ENCODE data around the gene SLC22A1.

The SLC22A1 gene

DNA sequence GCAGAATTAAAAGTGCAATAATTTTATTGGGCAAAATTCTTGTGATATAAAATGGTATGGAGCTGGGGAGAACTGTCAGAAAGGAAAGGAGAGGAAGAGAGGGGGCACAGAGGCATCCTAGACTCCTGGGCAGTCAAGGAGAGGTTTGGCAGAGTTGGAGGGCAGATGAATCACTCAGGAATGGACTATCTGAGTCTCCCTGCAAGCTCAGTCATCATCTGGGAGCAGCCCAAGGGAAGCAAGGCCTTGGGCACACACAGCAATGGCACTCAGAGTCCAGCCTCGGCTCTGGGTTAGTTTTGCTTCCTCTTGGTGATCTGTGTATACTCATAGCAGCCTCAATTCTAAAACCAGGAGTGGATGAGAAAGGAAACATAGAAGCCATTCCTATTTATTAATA, 67.2 kb downstream of the SLC22A1 start:
- no peak for DNase-seq

DNA sequence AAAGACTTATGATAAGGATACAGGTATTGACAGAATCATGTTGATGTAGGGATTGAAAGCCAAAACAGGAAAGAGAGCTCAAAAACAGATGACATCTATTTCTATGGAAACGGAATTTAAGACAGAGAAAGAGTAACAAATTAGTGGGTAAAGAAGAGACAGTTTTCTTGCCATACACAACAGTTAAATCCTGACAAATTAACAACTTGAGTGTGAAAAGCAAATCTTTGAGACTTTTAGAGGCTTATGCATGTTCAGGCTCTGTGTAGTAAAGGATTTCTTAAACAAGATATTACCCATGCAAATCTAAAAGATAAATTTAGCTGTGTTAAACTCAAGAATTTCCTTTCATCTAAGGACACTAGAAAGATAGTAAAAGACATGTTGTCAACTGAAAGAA, 68.5 kb downstream of the SLC22A1 start:
- DNase-seq = no peak

DNA sequence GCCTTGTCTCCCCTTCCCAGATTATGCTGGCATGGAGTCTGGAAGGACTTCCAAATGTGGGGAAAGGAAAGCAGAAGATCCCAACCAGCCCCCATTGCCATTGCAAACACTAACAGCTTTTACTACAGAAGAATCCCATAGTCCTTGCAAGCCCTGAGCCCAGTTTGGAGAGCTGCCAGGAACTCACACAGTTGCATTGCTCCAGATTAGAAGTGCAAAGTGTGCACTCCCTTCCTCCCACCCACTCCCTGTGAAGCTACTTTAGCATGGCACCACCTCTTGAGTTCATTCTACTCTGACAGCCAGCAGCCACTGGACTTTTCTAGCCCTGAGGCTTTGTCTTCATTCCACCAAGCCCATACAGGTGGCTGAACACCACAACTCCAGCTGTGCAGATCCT, 69.4 kb downstream of the SLC22A1 start:
- DNase-seq = no peak

DNA sequence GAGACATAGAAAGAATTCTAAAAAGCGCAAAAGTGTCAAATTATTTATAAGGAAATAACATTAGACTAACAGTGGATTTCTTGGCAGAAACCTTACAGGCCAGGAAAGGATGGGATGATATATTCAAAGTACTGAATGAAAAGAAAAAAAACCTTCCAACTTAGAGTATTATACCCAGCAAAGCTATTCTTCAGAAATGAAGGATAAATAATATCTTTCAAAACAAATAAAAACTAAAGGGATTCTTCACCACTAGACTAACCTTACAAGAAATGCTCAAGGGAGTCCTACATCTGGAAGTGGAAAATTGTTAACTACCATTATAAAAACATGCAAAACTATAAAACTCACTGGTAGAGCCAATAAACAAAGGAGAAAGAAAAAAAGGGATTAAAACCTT, 71.2 kb downstream of the SLC22A1 start:
- DNase-seq = no peak

DNA sequence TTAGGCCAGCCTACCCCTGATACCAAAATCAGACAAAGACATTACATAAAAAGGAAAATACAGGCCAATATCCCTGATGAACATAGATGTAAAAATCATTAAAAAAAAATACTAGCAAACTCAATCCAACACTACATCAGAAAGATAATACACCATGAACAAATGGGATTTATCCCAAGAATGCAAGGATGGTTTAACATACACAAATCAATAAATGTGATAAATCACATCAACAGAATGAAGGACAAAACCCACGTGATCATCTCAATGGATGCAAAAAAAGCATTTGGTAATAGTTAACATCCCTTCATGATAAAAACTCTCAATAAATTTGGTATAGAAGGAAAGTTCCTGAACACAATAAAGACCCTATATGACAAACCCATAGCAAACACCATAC, 73.2 kb downstream of the SLC22A1 start:
- no peak for DNase-seq

DNA sequence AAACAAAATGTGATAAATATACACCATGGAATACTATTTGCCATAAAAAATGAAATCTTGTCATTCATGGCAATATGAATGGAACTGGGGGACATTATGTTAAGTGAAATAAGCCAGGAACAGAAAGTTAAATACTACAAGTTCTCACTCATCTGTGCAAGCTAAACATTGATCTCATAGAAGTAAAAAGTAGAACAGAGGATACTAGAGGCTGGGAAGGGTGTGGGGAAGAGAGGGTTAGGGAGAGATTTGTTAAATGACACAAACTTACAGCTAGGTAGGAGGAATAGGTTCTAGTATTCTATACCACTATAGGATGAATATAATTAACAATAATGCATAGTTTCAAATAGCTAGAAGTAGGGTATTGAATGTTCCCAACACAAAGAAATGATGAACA, 76.0 kb downstream of the SLC22A1 start:
- DNase-seq = no peak

DNA sequence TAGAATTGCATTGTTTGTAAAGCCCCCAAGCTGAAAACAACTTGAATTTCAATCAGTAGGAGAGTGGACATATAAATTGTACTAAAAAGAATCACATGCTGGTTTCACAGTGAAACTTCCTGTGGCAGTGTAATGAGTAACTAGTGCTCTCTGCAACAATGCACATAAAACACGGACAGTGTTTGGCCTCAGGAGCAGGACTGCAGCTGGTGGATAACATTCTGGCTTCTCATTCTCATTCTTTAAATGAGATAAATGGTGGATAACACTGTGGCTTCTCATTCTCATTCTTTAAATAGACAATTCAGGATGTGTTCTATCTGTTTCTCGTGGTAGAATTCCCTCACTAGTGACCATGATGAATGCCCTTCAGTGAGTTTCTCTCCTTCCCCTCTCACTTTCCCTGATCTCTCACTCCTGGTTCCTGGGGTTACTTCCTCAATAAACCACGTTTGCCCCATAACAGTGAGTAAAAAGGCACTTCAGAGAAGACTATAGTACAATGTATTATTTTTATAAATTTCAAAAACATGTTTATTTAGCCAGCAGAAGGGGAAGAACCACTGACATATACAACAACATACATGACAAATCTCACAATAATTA, 77.1 kb downstream of the SLC22A1 start:
- DNase-seq = no peak

DNA sequence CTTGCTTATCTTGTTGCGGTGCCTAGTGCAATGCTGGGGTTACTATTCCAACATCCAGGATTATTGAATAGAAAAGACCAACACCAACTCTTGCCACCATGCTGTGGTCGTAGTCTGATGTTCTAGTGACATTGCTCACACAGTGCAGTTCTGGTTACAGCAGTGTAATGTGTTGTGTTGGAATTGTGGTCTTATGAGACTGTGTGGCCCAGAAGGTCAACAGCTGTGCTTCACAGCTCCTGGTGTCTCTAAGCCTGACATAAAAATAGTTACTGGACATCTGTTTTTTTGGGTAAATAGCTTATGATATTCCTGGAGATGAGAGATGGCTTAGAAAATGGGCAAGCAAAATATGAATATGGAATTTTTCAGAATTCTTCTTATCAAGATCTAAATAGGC, 79.4 kb downstream of the SLC22A1 start:
- no peak for DNase-seq

DNA sequence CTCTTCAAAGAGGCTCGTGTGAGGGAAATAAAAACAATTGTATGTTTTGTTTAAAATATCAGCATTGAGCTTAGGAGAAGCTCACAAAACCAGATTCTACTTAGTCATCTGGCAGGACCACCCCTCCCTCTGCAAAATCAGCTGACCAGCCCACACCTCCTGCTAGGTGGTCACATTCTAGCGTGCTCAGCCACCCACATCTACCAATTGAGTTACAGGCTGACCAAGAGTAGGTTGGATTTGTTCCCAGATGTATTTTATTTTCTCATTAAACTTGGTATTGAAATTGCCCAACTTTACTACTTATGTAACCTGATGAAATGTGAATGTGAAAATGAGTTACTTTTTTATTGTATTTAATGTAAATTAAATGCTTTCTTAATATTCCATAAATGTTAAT, 80.8 kb downstream of the SLC22A1 start:
- no peak for DNase-seq

DNA sequence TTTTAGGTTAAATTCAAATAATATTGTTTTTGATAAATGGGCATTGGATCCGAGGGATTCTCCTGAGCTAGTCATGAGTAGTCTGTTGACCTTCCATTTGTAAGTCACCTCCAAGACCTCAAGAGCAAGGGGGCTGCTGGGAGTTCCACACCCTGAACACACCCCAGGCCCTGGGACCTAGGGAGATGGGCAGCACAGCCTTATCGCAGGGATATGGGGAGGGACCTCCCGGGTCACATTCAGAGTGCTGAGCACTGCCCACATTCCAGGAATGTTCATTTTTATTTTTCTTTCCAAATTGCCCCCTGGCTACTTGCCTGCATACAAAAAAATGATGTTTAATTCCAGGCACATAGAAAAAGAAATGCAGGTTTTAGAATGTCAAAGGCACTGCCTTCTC, 81.5 kb downstream of the SLC22A1 start:
- DNase-seq = no peak

DNA sequence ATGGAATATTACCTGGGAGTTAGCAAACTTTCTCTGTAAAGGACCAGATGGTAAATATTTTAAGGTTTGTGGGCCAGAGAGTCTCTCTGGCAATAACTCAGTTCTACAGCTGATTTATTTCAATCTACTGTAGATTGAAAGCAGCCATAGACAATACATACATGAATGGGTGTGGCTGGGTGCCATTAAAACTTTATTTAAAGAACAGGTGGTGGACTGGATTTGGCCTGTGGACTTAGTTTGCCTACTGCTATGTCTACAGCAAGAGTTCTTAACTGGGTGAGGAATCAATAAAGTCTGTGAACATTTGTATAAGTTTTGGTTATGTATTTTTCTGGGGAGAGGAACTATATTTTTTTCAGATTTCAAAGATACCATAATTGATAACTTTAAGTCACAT, 81.9 kb downstream of the SLC22A1 start:
- DNase-seq = no peak

DNA sequence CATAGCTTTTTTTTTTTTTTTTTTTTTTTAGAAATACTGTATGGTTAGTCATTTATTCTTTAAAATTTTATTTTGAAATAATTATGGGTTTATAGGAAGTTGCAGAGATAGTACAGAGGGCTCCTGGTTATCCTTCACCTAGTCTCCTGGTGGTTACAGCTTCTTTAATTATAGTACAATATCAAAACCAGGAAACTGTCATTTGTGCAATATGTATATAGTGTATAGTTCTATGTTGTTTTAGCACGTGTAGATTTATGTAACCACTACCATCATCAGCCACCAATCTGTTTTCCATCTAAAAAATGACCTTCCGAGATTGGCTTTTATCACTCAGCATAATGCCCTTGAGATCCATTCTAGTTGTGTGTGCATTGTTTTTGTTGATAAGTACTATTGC, 82.3 kb downstream of the SLC22A1 start:
- no peak for DNase-seq

DNA sequence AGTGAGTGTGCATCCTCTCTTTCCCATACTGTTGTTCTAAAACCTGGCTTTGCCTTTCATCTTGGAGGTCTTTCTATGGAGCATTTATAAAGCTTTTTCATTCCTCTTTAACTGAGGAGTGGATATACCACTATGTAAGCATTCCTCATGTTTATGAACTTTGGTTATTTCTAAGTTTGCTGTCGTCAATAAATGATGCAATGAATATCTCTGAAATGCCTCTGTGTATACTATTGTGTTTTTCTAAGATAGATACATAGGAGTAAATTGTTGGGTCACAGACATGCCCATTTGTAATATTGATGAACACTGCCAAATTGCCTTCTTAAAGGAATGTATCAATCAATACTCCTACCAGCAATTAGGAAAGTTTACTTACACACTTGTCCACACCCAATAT, 83.1 kb downstream of the SLC22A1 start:
- no peak for DNase-seq

DNA sequence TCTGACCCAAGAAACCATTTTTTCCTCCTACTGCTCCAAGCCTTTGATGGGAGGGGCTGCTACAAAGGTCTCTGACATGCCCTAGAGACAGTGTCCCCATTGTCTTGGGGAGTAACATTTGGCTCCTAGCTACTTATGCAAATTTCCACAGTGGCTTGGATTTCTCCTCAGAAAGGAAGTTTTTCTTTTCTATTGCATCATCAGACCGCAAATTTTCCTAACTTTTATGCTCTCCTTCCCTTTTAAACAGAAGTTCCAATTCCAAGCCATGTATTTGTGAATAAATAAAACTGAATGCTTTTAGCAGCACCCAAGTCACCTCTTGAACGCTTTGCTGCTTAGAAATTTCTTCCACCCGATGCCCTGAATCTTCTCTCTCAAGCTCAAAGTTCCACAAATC, 86.0 kb downstream of the SLC22A1 start:
- DNase-seq = no peak

Data from stimulated activated CD4-positive, alpha-beta T cell treated with anti-CD3 and anti-CD28 coated beads, Interleukin-4, amount 100 ng/mL, for 1 hour (primary cell).